GM21447 (cell line): ENCODE results near the gene KLRF1.
"Not testable (repeated sequence)": the region's sequence is repeated elsewhere in the genome, so short reads cannot be mapped to it uniquely, and the experiment has no call there.

Experiments used
- ATAC-seq: cut with Tn5 transposase; IDR thresholded peaks from one replicate; pipeline ENCODE4 v1.9.1; 2021; ENCODE audit not compliant: unreplicated experiment

Gene KLRF1

DNA sequence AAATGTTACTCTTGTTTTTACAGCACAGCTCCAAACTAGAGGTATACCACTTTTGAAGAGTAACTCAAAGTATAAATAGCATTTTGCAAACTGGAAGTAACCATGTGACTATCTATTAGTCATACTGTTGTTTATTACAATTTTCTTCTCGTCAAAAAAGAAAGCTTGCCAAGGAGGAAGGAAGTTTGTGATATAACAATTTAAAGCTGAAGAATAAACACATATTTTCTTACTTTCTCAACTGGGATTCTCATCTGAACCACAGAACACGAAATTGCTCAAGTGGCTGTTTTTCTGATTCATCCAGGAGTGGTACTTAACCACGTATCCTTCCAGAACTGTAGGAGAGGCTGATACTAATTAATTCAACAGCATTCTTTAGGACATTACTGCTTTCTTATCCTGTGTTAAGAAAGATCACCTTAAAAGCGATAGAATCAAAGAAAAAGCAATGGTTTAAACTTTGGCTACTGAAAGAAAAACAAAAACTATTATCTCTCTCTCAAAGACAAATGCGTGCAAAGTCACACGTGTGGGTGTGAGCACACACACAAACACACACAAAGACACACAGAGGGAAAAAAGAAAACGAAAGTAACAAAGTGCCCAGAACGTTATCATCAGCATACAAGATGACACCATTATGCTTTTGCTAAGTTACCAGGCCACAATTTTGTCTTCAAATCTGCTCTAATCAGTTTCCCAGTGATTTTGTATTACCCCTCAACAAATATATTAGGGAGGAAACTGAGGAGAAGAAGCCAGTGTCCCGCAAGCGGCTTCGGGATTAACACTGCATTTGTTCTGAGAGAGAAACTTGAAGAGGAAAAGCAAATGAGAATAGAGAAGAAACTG, 42.3 kb downstream of the KLRF1 start, which contains the start of gene CLEC2B:
CLEC2B (minus strand) TSS at position 48 of the 855 bp plus-strand sequence.
- ATAC-seq = peak; percentile 49

DNA sequence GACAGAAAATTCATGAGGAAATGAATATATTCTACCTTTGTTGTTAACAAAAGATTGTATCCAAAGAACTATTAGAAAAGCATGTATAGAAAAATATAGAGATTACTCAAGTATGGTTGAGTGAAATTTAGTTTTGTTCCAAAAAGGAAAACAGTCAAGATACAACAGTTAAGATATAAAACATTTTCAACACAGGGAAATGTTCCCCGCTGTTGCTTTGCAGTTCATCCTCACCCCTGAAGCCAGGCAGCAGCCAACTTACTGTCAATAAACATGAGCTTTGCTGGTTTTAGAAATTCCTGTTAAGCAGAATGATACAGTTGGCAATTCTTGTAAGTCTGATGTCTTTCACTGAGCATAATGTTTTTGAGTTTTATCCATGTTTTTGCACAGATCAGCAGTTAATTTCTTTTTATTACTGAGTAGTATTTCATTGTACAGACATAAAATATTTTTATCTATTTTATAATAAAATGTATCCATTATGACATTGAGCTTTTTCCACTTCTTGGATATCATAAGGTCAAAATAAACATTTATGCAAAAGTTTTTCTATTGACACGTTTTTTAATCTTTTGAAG, 43.1 kb downstream of the KLRF1 start:
- ATAC-seq = no peak

DNA sequence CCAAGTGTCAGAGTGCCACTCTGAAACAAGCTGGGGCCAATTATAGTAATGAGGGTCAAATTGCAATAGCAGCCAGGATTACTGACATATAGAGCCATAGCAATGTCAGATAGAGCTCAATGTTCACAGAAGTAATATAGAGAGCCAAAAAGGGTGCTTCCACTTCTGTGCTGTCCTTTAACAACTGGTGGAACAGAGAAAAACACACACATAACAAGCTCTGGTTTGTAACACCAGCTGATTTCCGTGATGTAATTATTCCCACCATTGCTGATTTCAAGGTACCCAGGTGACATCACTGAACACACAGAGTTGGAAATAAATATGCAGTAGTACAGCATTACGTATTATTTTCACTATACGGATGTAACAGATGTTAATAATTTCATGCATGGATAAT, 44.9 kb downstream of the KLRF1 start:
- ATAC-seq = no peak

DNA sequence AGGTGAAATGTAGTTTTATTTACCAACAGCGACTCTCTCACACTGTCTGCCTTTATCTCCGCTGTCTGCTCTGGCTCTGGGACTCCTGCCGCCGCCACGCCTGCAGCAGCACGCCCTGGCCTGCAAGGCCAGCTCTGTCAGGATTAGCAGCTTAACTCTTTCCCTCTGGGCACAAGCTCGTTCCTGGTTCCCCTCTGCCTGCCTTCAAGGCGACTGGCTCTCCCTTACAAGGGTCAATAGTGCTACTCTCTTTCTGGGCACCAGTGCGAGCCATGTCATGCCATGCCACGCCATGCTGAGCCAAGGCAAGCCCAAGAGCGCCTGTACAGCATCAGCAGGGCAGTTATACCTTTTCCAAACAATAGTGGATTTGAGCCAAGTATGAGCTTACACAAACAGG, 45.5 kb downstream of the KLRF1 start:
- no peak for ATAC-seq

DNA sequence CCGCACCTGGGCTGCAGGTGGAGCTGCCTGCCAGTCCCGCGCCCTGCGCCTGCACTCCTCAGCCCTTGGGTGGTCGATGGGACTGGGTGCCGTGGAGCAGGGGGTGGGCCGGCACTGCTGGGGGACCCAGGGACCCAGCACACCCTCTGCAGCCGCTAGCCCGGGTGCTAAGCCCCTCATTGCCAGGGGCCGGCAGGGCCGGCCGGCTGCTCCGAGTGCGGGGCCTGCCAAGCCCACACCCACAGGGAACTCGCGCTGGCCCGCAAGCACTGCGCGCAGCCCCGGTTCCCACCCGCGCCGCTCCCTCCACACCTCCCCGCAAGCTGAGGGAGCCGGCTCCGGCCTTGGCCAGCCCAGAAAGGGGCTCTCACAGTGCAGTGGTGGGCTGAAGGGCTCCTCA, 48.8 kb downstream of the KLRF1 start:
- not testable (repeated sequence) for ATAC-seq

DNA sequence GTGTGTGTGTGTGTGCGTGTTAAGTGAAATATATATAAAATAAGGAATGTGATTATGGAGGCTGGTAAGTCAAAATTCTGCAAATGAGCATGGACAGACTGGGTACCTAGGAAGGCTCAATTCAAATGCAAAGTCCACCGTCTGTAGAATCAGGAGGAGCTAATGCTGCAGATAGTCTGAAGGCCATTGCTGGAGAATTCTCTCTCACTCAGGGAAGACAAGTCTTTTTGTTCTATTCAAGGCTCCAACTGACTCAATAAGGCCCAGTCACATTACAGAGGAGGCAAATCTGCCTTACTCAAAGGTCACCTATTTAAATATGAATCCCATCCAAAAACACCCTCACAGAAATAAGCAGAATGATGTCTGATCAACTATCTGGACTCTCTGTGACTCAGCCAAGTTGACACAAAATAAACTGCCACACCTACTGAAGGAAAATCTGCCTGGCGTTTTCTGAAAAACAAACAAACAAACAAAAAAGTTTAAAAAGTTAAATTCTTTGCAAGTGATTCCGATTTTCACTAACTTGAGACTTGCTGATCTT, 53.3 kb downstream of the KLRF1 start:
- ATAC-seq = no peak

DNA sequence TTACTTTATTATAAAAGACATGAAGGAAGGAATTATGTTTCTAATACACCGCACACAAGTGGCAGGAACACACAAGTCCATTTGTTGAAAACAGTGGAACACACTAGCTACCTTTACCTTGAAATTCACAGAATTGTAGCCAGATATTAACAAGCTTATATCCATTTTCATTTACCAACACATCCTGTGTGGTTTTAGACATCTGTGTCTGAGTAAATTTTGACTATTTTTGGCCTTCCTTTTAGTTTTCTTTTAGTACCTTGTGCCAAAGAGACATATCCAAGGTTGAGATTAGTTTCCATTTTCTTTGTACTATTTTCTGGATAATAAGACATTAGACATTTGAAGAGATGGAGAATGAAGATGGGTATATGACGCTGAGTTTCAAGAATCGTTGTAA, 54.0 kb downstream of the KLRF1 start, which contains the start of gene KLRF2:
KLRF2 (plus strand) TSS at position 244 of the 400 bp plus-strand sequence; CDS start at position 351, 107 bp downstream.
- ATAC-seq = no peak

DNA sequence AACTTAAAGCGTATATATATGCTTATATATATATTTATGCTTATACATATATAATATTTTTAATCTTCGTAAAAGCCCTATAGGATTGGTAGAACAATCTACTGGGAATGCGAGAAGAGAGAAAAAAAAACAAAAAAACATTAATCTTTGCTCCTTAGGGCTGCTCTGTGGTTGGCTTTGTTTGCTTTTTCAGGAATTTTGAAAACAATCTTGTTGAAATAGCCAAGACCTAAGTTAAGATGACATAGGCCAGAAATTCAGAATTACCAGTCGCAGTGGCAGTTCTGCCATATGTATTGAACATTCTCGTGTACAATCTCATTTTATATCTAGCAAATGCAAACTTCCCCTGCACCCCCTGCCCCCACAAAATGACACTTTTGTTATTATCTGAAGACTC, 54.7 kb downstream of the KLRF1 start:
- ATAC-seq = no peak

DNA sequence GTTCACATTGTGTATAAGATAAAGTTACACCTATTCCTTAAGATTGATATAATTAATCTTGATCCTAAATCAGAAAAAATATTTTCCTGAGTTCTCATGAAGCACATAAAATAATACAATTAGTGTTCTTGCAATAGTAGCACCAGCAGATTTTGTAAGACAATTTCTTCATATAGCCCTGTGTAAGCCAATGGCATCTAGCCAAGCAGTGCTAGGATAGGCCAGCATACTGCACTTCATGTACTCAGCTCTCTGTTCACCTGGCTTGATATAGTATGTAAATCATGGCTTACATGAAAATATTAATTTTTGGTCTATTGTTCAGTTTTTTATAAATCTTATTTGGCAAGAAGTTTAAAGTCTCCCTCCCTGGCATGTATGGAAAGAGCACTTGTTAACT, 55.9 kb downstream of the KLRF1 start:
- ATAC-seq = no peak

DNA sequence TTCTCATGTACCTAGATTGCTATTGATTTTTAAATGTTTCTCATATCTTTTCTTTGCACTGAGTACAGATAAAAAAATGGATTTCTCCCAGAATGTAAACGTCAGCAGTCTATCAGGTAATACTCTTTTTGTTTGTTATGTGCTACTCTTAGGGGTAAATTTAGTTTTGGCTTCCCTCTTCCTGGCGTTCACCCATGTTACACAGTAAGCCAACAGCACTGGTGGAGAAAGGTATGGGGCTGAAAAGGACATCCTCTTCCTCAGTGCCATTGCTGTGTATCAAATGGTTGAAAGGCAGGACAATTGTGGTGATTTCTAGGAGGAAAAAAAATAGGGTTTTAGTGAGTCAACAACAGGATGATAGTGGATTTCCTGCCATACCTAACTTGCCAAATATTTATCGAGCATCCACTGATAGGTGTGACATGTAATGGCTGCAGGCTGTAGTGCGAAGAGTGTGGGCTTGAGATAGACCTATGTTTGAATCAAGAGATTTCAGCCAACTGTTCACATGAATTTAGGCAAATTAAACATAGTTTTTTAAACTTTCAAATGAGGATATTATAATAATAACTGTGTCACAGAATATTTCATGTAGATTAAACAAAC, 61.5 kb downstream of the KLRF1 start:
- ATAC-seq = no peak
